ENCODE measurements around the gene KPNA5. TPM values are rescaled to one million over a fixed set of nuclear protein-coding genes. Genes with fewer than 3 reads are reported as not detected.

The KPNA5 gene
- total RNA-seq, 2 experiments from 2014 or later = 60.0 to 66.0 TPM

DNA sequence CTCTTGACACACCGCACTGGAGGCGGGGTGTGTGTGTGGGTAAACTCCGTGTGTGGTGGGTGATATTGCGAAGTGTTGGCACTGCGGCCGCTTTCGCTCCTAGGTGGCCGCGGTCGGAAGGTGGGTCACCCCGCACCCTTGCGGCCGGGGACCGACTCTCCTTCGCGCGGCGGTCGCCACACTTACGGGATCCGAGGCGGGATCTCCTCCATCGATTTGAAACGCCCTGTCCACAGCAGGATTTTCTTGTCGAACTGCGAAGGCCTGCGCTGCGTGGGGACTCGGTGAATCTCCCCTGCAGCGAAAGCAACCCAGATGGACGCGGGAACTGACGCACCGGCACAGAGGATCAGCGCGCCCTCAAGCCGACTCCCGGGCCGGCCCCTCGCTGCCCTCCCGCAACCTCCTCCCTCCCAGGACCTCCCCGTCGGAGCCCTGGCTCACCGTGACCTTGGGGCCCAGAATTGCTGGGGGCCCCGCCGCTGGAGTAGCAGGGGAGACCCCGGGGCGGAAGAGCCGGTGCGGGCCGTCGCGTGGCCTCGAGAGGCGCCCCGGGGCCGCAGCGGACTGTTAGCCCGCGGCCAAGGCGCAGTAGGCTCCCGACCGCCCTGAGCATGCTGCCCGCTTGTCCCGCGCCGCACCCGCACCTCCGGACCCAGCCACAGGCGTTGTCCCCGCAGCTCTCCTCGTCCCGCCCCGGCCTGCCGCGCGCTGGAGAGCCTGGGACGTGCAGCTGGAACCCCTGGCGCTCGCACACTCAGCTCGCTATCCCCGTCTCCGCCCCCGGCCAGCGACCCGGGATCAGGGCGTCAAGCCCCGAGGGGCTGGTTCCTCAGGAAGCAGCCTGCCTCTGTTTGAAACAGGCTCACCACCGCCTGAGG lies 84.2 kb downstream of the KPNA5 start, which contains the start of gene FAM162B:
TSS of gene FAM162B (minus strand) at position 759 of the 881 bp plus-strand sequence. CDS start at position 616, 143 bp downstream.
- ATAC-seq (ENCODE audit: poor library complexity) (no peak), DNase-seq (no peak)
- Mint-ChIP-seq H3K36me3 (ENCODE audit: low read depth) (no peaks in the 10 kb centered on the region), H3K4me3 (peak within 1 kb of the TSS; percentile 38), H3K9me3 (no peaks in the 10 kb centered on the region), H3K4me1 (ENCODE audit: low read depth) (peaks cover 10% of the 10 kb centered on the region), H3K27ac (no peak within 1 kb of the TSS), H3K27me3 (peaks cover 70% of the 10 kb centered on the region)
- no peaks in the 10 kb centered on the region for H3K9me3 ChIP-seq (ENCODE audit: control insufficient read depth in 1 of 2, insufficient read depth in 1 of 2, low read length in 2 of 2)
- intact Hi-C loops (cut with DNase I, micrococcal nuclease) = no loop called here
- peaks cover 10% of the 10 kb centered on the region for H3K4me1 ChIP-seq (ENCODE audit: insufficient read depth, low read length)
- TF ChIP-seq, protein P1, sequence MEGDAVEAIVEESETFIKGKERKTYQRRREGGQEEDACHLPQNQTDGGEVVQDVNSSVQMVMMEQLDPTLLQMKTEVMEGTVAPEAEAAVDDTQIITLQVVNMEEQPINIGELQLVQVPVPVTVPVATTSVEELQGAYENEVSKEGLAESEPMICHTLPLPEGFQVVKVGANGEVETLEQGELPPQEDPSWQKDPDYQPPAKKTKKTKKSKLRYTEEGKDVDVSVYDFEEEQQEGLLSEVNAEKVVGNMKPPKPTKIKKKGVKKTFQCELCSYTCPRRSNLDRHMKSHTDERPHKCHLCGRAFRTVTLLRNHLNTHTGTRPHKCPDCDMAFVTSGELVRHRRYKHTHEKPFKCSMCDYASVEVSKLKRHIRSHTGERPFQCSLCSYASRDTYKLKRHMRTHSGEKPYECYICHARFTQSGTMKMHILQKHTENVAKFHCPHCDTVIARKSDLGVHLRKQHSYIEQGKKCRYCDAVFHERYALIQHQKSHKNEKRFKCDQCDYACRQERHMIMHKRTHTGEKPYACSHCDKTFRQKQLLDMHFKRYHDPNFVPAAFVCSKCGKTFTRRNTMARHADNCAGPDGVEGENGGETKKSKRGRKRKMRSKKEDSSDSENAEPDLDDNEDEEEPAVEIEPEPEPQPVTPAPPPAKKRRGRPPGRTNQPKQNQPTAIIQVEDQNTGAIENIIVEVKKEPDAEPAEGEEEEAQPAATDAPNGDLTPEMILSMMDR (IDR thresholded peaks at IDR 0.05) = no peak
- no peaks in the 10 kb centered on the region for H3K36me3 ChIP-seq (ENCODE audit: insufficient read depth, low read length)
- peaks cover 29 to 46% of the 10 kb centered on the region in 2 experiments for H3K27me3 ChIP-seq (ENCODE audit: control insufficient read depth in 1 of 2, insufficient read depth in 2 of 2, low read length in 2 of 2)
- CTCF ChIA-PET = no interaction called here
- POLR2A ChIA-PET = no interaction called here
- H3K4me3 ChIP-seq (ENCODE audit: low read length) = peak within 1 kb of the TSS; percentile 5
- no peak within 1 kb of the TSS for H3K27ac ChIP-seq (ENCODE audit: low read depth in 1 of 2, low read length in 2 of 2)

DNA sequence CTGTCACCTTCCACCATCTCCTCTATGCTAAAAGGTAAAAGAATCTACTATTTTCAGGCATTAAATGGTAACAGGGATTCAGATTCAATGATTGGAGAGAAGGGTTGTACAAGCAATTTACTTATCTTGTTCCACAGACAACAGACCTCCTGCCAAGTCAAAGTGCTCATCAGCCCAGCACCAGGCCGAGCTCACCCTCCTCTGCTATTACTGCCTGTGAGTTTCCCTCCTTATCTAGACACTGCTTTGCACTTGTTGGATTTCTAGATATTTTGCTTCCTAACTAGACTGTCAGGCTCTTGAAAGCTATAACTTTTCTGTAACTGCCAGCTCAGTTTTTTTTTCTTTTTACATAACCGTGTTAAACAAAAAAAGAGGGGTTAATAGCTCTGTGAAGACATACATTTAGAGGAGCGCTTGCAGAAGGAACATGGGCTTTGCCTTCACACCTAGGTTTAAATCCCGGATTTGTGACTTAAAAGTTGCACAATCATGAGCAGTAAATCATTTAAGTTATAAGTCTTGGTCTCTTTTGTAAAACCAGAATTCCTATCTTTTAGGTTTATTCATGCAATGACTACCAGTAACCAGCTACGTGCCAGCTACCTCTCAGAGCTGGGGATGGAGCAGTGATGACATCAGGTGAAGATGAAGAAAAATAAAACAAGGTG lies 85.6 kb downstream of the KPNA5 start:
- peaks cover 72% of the 10 kb centered on the region for H3K27me3 Mint-ChIP-seq

DNA sequence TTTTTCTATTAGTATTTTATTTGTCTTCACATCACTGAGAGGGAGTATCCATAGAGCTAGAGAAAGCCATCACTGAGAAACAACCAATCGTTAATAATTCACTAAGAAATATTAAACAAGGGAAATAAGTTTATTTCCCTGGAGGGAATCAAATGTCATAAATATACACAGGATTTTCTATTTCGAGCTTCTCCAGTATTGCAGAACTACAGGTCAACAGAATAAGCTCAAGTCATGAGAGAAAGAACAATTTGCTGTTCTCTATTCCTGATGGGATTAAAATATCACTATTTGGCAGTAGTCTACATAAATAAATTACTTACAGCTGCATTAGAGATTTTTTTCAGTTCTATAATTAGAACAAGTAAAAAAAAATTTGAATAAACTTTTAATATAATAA lies 86.7 kb downstream of the KPNA5 start:
- no peak overlapping the region for H3K4me3 ChIP-seq (ENCODE audit: low read length)
- intact Hi-C loops (cut with DNase I, micrococcal nuclease) = no loop called here
- H3K27ac Mint-ChIP-seq = no peak overlapping the region
- no peaks in the 10 kb centered on the region for H3K36me3 ChIP-seq (ENCODE audit: insufficient read depth, low read length)
- H3K9me3 ChIP-seq (ENCODE audit: control insufficient read depth in 1 of 2, insufficient read depth in 1 of 2, low read length in 2 of 2) = no peaks in the 10 kb centered on the region
- peaks cover 10% of the 10 kb centered on the region for H3K4me1 Mint-ChIP-seq (ENCODE audit: low read depth)
- TF ChIP-seq, protein P1 (IDR thresholded peaks at IDR 0.05) = no peak
- peaks cover 77% of the 10 kb centered on the region for H3K27me3 Mint-ChIP-seq
- no peak overlapping the region for H3K27ac ChIP-seq (ENCODE audit: low read depth in 1 of 2, low read length in 2 of 2)
- peaks cover 29 to 36% of the 10 kb centered on the region in 2 experiments for H3K27me3 ChIP-seq (ENCODE audit: control insufficient read depth in 1 of 2, insufficient read depth in 2 of 2, low read length in 2 of 2)
- no peak overlapping the region for H3K4me3 Mint-ChIP-seq
- H3K36me3 Mint-ChIP-seq (ENCODE audit: low read depth) = no peaks in the 10 kb centered on the region
- no peak for ATAC-seq (ENCODE audit: poor library complexity)
- POLR2A ChIA-PET = interaction anchor here (0.6 kb wide), 1 partner anchor 344 kb away, joined by 3 read pairs; no protein-coding TSS in a partner anchor
- H3K9me3 Mint-ChIP-seq = no peaks in the 10 kb centered on the region
- peaks cover 10% of the 10 kb centered on the region for H3K4me1 ChIP-seq (ENCODE audit: insufficient read depth, low read length)
- CTCF ChIA-PET = no interaction called here
- no peak for DNase-seq

More for the DNA sequence above, 85.6 kb downstream of the KPNA5 start:
- TF ChIP-seq, protein P1 (IDR thresholded peaks at IDR 0.05) = no peak
- CTCF ChIA-PET = no interaction called here
- no peaks in the 10 kb centered on the region for H3K36me3 ChIP-seq (ENCODE audit: insufficient read depth, low read length)
- no peak overlapping the region for H3K27ac ChIP-seq (ENCODE audit: low read depth in 1 of 2, low read length in 2 of 2)
- ATAC-seq (ENCODE audit: poor library complexity) = no peak
- no peak for DNase-seq
- no peaks in the 10 kb centered on the region for H3K9me3 ChIP-seq (ENCODE audit: control insufficient read depth in 1 of 2, insufficient read depth in 1 of 2, low read length in 2 of 2)
- H3K4me3 ChIP-seq (ENCODE audit: low read length) = no peak overlapping the region
- peaks cover 29 to 46% of the 10 kb centered on the region in 2 experiments for H3K27me3 ChIP-seq (ENCODE audit: control insufficient read depth in 1 of 2, insufficient read depth in 2 of 2, low read length in 2 of 2)
- Mint-ChIP-seq H3K4me1 (ENCODE audit: low read depth) (peaks cover 10% of the 10 kb centered on the region), H3K36me3 (ENCODE audit: low read depth) (no peaks in the 10 kb centered on the region), H3K4me3 (peak overlapping the region; percentile 25), H3K27ac (no peak overlapping the region), H3K9me3 (no peaks in the 10 kb centered on the region)
- POLR2A ChIA-PET = no interaction called here
- intact Hi-C loops (cut with DNase I, micrococcal nuclease) = no loop called here
- H3K4me1 ChIP-seq (ENCODE audit: insufficient read depth, low read length) = peaks cover 10% of the 10 kb centered on the region
